Muscle of arm (tissue), 12 donors: ENCODE data around the gene SGCD. TPM values are rescaled to one million over a fixed set of nuclear protein-coding genes. Genes with fewer than 3 reads are reported as not detected.

Experiments
- DNase-seq: peaks from one replicate; pipeline ENCODE4 v3.0.0-alpha.2; 2013
- polyA plus RNA-seq, 12 donors: library from polyadenylated mRNA; unstranded; fragments of 120-200 nt; gene quantifications; one replicate each; pipeline ENCODE4 v1.2.1, GENCODE V29; 2013; ENCODE audit not compliant: insufficient read length in 12 of 12

The SGCD gene
- polyA plus RNA-seq, 12 donors: 55.4 to 239 (median 96.8) TPM

DNA sequence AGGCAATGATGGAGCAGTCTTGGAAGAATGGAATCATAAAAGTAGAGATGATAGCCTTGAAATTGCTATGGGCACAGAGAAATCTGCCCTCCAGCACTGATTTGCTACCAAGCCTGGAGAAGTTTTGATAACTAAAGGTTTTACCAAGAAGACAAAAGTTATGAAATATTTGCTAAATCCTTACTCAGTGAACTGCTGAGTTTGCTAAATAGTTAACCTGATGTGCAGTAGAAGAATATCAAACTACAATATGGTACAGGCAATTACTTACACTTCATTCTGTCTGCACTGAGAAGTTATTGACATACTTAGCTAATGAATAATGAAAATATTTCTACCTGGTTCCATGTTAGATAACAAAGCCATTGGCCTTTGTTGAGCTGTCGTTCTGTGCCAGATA is 124.5 kb downstream of the SGCD start:
- no peak for DNase-seq

GRCh38 chr5:156456857-156457256 is 129.9 kb downstream of the SGCD start:
- DNase-seq: no peak

- no peak for DNase-seq
These were observed 132.9 kb downstream of the SGCD start for GRCh38 chr5:156459812-156460385.

DNA sequence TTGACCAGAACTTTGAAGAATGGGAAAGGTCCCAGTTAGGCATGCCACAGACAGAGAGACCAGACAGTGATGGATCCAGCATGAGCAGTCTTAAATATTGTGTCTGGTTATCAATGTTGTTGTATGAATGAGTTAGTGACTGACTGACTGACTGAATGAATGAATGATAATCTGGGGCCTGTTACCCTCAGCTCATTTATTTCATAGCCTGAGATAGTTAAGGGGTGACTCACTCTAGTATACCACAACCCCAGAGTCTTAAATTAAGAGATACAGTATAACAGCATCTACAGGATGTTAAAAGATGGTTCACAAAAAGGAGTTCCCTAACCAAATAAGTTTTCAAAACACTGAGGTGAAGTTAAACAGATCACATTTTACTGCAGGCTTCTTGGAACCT is 133.5 kb downstream of the SGCD start:
- DNase-seq: no peak

DNA sequence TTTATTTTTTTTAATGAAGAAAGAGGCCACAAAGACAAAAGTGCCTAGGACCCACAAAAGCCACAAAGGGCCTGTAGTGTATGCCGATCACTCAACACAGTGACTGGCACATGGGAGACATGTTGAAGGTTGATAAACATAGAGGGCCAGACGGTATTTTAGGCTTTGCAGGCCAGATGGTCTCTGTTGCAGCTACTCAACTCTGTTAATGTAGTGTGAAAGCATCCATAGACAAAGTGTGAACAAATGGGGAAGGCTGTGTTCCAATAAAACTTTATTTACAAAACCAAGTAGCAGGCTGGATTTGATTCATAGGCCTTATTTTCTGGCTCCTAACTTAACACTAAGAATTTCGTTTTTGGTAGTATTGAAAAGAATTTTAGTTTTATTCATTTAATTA is 139.9 kb downstream of the SGCD start:
- no peak for DNase-seq

- DNase-seq: no peak
These were observed 142.7 kb downstream of the SGCD start for GRCh38 chr5:156469636-156470035.

GRCh38 chr5:156471893-156472292 is 144.9 kb downstream of the SGCD start:
- DNase-seq: no peak

GRCh38 chr5:156473269-156473908 is 146.4 kb downstream of the SGCD start:
- DNase-seq: no peak

DNA sequence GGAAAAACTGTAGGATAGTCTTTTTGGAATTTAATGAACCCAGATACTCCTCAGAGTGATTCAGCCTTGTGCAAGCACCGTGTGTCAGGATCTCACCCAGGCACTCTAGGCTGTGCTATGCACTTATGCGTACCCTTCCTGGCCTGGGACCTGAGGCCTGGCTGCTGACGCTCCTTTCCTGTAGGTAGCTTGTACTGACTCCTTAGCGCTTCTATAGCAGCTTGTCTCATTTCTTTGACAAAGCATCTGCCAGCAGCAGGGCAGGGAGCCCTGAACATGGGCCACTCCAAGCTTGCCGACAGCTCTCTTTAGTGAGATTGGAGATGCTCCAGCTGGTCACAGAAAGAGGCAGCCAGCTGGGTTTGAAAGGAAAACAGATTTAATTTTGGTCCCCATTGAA is 147.3 kb downstream of the SGCD start:
- peak; percentile 40 for DNase-seq

GRCh38 chr5:156475182-156476157 is 148.5 kb downstream of the SGCD start:
- peak; percentile 36 for DNase-seq

GRCh38 chr5:156476158-156476551 is 149.2 kb downstream of the SGCD start:
- no peak for DNase-seq

DNA sequence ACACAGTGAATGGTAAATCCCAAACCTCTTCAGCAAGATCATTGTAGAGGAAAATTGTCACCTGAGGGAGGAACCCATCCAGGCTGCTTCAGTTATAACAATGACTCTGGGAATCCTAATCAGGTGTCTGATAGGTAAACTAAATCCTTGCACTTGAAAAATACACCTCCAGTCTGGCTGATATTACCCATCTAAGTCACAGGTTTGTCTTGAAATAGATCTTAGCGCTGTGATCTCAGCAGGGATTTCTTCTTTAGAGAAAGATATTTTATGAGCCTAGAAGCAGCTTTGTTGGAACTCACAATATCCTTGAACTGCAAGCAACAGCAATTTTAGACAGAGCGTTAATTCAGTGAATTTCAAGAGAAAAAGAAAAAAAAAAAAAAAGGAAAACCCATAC is 149.7 kb downstream of the SGCD start:
- DNase-seq: no peak

DNA sequence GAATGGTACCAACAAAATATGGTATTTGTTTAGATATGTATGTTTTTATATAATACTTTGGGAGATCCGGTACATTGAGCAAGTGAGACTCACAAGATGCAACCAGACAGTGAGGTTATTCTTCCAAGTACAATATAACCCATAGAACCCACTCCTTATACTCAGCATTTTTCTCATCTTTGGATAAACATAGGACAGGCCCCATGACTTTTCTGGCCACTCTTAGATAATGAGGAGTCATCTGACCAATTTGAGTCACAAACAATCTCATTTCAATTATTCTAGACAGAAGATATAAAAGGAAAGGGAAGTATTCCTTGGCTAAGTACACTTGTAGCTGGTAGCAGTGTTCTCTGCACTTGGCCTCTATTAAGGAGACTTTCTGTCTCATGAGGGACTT is 150.2 kb downstream of the SGCD start:
- DNase-seq: no peak

DNA sequence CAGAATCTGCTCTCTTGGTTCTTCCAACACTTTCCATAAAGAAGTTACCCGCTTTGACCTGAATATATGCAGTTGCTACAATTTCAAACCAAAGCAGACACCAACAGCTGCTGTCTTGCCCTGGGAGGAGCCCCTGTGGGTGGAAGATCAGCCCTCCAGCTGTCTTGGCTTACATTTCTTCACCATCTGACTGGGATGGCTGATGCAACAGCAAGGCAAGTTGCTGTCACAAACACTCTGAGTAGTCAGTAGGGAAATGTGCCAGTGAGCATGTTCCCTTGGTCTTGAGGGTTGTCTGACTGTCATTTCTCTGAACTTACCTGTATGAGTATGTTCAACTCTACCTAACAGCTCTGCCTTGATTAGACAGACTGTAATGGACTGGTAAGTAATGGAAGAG is 152.9 kb downstream of the SGCD start:
- DNase-seq: no peak

DNA sequence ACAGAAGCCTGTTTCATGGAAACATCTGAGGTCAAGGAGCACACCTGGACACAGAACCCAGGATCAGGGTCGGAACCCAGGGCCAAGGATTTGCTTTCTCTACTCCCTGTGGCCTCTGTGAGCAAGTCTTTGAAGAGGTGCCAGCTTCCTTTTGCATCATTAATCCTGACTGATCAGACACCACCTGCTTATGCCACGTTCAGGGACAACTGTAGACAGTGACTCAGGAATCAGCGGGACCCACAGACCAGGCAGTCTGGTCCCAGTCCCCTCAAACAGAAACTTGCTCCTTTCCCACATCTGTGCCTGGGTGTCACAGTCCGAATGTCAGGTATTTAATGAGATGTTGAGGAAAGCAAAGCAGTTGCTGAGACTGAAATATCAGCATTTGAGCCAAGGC is 154.8 kb downstream of the SGCD start:
- DNase-seq: no peak

GRCh38 chr5:156482818-156483217 is 155.9 kb downstream of the SGCD start:
- DNase-seq: no peak

- DNase-seq: no peak
These were observed 159.7 kb downstream of the SGCD start for GRCh38 chr5:156486394-156487238.

DNA sequence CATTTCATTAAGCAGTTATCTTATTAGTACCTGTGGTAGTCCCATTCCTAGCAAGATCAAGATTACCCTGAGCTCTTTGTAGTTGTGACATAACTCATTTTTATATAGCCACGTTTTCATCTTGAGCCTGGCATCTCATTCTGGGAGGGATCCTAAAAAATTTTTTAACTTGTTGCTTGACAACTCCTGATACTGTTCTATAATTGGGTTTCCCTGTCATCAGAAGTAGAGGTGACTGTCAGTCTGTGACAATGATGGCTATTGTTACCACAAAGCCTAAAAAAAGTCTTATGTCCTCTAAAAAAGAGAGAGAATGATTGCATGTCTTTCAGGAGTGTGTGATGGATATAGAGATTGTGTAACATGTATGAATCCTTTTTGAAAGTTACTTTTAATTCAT is 164.8 kb downstream of the SGCD start:
- DNase-seq: no peak

DNA sequence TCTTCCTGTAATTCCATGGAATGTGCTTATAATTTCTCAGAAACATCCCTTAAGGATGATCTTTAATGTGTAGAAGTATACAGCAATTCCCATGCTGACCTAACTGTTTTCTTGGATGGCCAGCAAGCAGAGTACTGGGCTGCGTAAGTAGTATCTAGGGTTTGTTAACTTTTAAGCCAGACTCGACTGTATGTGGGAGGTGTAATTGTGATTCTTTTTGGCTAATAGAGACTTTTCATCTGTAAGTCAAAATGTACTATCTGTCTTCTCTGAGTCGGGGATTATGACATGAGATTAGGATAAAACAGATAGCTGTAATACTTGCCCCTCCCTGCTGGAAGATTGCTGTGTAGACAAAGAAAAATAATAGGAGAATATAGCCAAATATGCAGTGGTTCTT is 169.3 kb downstream of the SGCD start:
- DNase-seq: no peak

DNA sequence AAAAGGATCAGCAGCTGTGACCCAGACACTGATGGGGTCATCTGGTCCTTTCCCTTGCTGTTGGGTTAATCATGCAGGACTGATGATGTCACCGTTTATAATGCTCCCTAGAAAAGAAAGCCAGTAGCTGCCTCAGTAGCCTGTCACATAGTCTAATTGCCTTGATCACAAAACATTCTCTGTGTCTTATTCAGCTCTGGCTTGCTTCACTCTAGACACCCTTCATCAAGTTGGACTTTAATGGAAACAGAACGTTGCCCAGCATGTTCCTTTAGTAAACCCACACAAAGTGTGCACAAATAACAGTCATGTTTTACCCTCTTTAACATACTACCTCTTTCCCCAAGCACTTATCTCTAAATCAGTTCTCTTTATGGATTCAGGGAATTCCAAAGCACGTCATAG is 170.8 kb downstream of the SGCD start:
- no peak for DNase-seq

DNA sequence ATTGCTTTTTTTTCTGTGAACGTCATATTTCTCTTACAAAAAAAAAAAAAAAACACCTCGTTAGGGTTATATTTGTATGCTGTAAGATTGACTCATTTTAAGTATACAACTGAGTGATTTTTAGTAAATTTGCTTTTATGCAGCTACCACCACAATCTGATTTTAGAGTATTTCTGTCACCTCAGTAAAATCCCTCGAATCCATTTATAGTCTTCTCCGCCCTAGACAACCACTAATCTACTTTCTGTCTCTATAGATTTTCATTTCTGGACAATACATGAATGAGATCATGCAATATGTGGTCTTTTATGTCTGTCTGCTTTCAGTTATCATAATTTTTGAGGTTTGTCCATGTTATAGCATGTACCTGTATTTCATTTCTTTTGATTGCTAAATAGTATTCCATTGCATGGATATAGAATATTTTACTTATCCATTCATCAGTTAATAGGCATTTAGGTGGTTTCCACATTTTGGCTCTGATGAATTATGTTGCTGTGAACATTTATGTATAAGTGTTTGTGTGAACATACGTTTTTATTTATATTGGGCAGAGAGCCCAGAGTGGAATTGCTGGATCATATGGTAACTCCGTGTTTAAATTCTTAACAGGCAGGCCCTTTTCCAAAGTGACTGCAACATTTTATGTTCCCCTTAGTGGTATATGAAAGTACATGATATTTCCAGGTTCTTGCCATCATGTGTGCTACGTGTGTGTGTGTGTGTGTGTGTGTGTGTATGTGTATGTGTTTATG is 171.4 kb downstream of the SGCD start:
- no peak for DNase-seq
